ENCODE measurements around the gene WDR86.

Gene WDR86

GRCh38 chr7:151409667-151410404 lies at the start of gene WDR86:
Gene WDR86, minus strand, starts transcription at chr7:151410038. Its CDS starts 449 bp downstream, at chr7:151409589.
- Histone ChIP-seq H3K4me2 (ENCODE audit: low read depth, low read length, poor library complexity, severe bottlenecking) (no peak within 1 kb of the TSS), H3K9me3 (ENCODE audit: insufficient read depth, low read depth, low read length) (no peaks in the 10 kb centered on the region), H3K36me3 (ENCODE audit: insufficient read depth, low read length) (no peaks in the 10 kb centered on the region), H3K4me3 (ENCODE audit: low read length, poor library complexity, severe bottlenecking) (no peak within 1 kb of the TSS), H3K4me1 (ENCODE audit: insufficient read depth, low read length, poor library complexity, severe bottlenecking) (no peaks in the 10 kb centered on the region), H3K9ac (ENCODE audit: low read depth, low read length, poor library complexity, severe bottlenecking) (no peak within 1 kb of the TSS), H2AFZ (ENCODE audit: low read length) (no peak within 1 kb of the TSS), H3K79me2 (ENCODE audit: insufficient read depth, low read length) (no peaks in the 10 kb centered on the region), H4K20me1 (ENCODE audit: insufficient read depth, low read length, poor library complexity, severe bottlenecking) (no peaks in the 10 kb centered on the region), H3F3A (ENCODE audit: low read depth) (no peaks in the 10 kb centered on the region), H3K27me3 (ENCODE audit: insufficient read depth, low read length, poor library complexity, severe bottlenecking) (no peaks in the 10 kb centered on the region), H3K9me2 (replicated peaks; ENCODE audit: low read depth, low read length) (no peaks in the 10 kb centered on the region)
- TF ChIP-seq CTCF (conservative IDR thresholded peaks at IDR 0.05; ENCODE audit: low read length): no peak
- no peak for TF ChIP-seq EZH2phosphoT487 (IDR thresholded peaks at IDR 0.05; ENCODE audit: borderline replicate concordance)

GRCh38 chr7:151457534-151457933 lies 47.7 kb upstream of the WDR86 start:
- no peak overlapping the region for H3K4me2 ChIP-seq (ENCODE audit: low read depth, low read length, poor library complexity, severe bottlenecking)
- 0 out of 2 replicates have a peak, but pooled peaks cover under 1% of the 10 kb centered on the region for H3K36me3 ChIP-seq (ENCODE audit: insufficient read depth, low read length)
- no peaks in the 10 kb centered on the region for H4K20me1 ChIP-seq (ENCODE audit: insufficient read depth, low read length, poor library complexity, severe bottlenecking)
- no peak overlapping the region for H2AFZ ChIP-seq (ENCODE audit: low read length)
- H3K27me3 ChIP-seq (ENCODE audit: insufficient read depth, low read length, poor library complexity, severe bottlenecking): no peaks in the 10 kb centered on the region
- H3K9ac ChIP-seq (ENCODE audit: low read depth, low read length, poor library complexity, severe bottlenecking): no peak overlapping the region
- H3K9me3 ChIP-seq (ENCODE audit: insufficient read depth, low read depth, low read length): peaks cover 4% of the 10 kb centered on the region; the same call in 1 of the 2 replicates
- no peak overlapping the region for H3K4me3 ChIP-seq (ENCODE audit: low read length, poor library complexity, severe bottlenecking)
- H3K79me2 ChIP-seq (ENCODE audit: insufficient read depth, low read length): no peaks in the 10 kb centered on the region
- no peaks in the 10 kb centered on the region for H3K9me2 ChIP-seq (replicated peaks; ENCODE audit: low read depth, low read length)
- no peaks in the 10 kb centered on the region for H3K4me1 ChIP-seq (ENCODE audit: insufficient read depth, low read length, poor library complexity, severe bottlenecking)
- TF ChIP-seq CTCF (conservative IDR thresholded peaks at IDR 0.05; ENCODE audit: low read length): no peak
- TF ChIP-seq EZH2phosphoT487 (IDR thresholded peaks at IDR 0.05; ENCODE audit: borderline replicate concordance): no peak
- H3F3A ChIP-seq (ENCODE audit: low read depth): no peaks in the 10 kb centered on the region

- Histone ChIP-seq H3K4me2 (ENCODE audit: low read depth, low read length, poor library complexity, severe bottlenecking) (no peak overlapping the region), H3K27me3 (ENCODE audit: insufficient read depth, low read length, poor library complexity, severe bottlenecking) (no peaks in the 10 kb centered on the region)
Observed at GRCh38 chr7:151456782-151457181, 46.9 kb upstream of the WDR86 start.

More at GRCh38 chr7:151456782-151457181, 46.9 kb upstream of the WDR86 start:
- Histone ChIP-seq H2AFZ (ENCODE audit: low read length) (no peak overlapping the region), H3K9ac (ENCODE audit: low read depth, low read length, poor library complexity, severe bottlenecking) (no peak overlapping the region), H4K20me1 (ENCODE audit: insufficient read depth, low read length, poor library complexity, severe bottlenecking) (no peaks in the 10 kb centered on the region), H3K9me3 (ENCODE audit: insufficient read depth, low read depth, low read length) (no peaks in the 10 kb centered on the region), H3K4me3 (ENCODE audit: low read length, poor library complexity, severe bottlenecking) (no peak overlapping the region), H3K79me2 (ENCODE audit: insufficient read depth, low read length) (no peaks in the 10 kb centered on the region), H3K36me3 (ENCODE audit: insufficient read depth, low read length) (no peaks in the 10 kb centered on the region), H3F3A (ENCODE audit: low read depth) (no peaks in the 10 kb centered on the region), H3K4me1 (ENCODE audit: insufficient read depth, low read length, poor library complexity, severe bottlenecking) (no peaks in the 10 kb centered on the region), H3K9me2 (replicated peaks; ENCODE audit: low read depth, low read length) (no peaks in the 10 kb centered on the region)
- TF ChIP-seq EZH2phosphoT487 (IDR thresholded peaks at IDR 0.05; ENCODE audit: borderline replicate concordance) (no peak), CTCF (conservative IDR thresholded peaks at IDR 0.05; ENCODE audit: low read length) (no peak)
